MCF 10A (cell line): ENCODE results near the gene NTN1. TPM values are rescaled to one million over a fixed set of nuclear protein-coding genes. Genes with fewer than 3 reads are reported as not detected.

ENCODE experiments used
- BruUV-seq: library from RNA; stranded (reverse); fragments of 400-500 nt; replicated peaks from 2 replicates; lab custom pipeline; 2021; lab: Mats Ljungman, UMichigan
- CTCF ChIA-PET: fragments of 300-600 bp; sonication (Branson Sonifier 250); formaldehyde crosslinking; extraction: SDS; loops from one replicate; lab custom pipeline; 2021; ENCODE audit warnings: antibody characterized with exemption, inconsistent platforms; lab: Yijun Ruan, JAX
- POLR2A ChIA-PET: fragments of 300-600, 350-650 bp; sonication (Branson Sonifier 250); formaldehyde crosslinking; extraction: SDS; loops from one replicate; lab custom pipeline; 2020; ENCODE audit warnings: antibody characterized with exemption, inconsistent platforms; lab: Yijun Ruan, JAX
- DNase-seq: peaks from one replicate; pipeline ENCODE4 v3.0.0-alpha.2; 2018; ENCODE audit not compliant: unreplicated experiment
- H3K27ac Mint-ChIP-seq: one replicate; pipeline ENCODE4 v1.8.0; 2022; ENCODE audit warnings: mild to moderate bottlenecking, low read depth, mixed read lengths; ENCODE audit not compliant: unreplicated experiment
- H3K27me3 Mint-ChIP-seq: one replicate; pipeline ENCODE4 v1.8.0; 2022; ENCODE audit warnings: mixed read lengths; ENCODE audit not compliant: insufficient read depth, unreplicated experiment
- H3K36me3 Mint-ChIP-seq: one replicate; pipeline ENCODE4 v1.8.0; 2022; ENCODE audit warnings: mild to moderate bottlenecking, moderate library complexity, mixed read lengths; ENCODE audit not compliant: insufficient read depth, unreplicated experiment
- H3K4me1 Mint-ChIP-seq: one replicate; pipeline ENCODE4 v1.8.0; 2022; ENCODE audit warnings: mixed read lengths; ENCODE audit not compliant: insufficient read depth, unreplicated experiment
- H3K4me3 Mint-ChIP-seq: one replicate; pipeline ENCODE4 v1.8.0; 2022; ENCODE audit warnings: mild to moderate bottlenecking, moderate library complexity, mixed read lengths; ENCODE audit not compliant: unreplicated experiment
- H3K9me3 Mint-ChIP-seq: one replicate; pipeline ENCODE4 v1.8.0; 2022; ENCODE audit warnings: mixed read lengths; ENCODE audit not compliant: unreplicated experiment
- CTCF ChIP-seq: fragments of 200-600 bp; IDR thresholded peaks from one replicate; pipeline ENCODE4 v1.8.0; 2022; ENCODE audit warnings: antibody characterized with exemption, mild to moderate bottlenecking; ENCODE audit not compliant: unreplicated experiment
- intact Hi-C: fragments of 100-400 bp; cut with micrococcal nuclease; formaldehyde crosslinking; loops from 2 replicates; pipeline ENCODE4 v1.14.1; 2022
- total RNA-seq: library from RNA; stranded (reverse); gene quantifications from 2 replicates; pipeline ENCODE4 v1.2.3, GENCODE V29; 2022

NTN1 gene
- total RNA-seq, 1 experiment from 2014 or later = 0.23 TPM

GRCh38 chr17:9173386-9173983 is 152.2 kb downstream of the NTN1 start:
- Mint-ChIP-seq H3K36me3 (no peaks in the 10 kb centered on the region), H3K4me1 (no peaks in the 10 kb centered on the region), H3K27me3 (no peaks in the 10 kb centered on the region), H3K27ac (no peak overlapping the region), H3K9me3 (peaks cover 15% of the 10 kb centered on the region), H3K4me3 (no peak overlapping the region)
- intact Hi-C loops = no loop called here
- no TSS peak for BruUV-seq
- ChIA-PET CTCF (no interaction called here), POLR2A (interaction anchor here (0.6 kb wide), 1 partner anchor 16 kb away, joined by 3 read pairs; no protein-coding TSS in a partner anchor)
- DNase-seq = no peak
- no peak for TF ChIP-seq CTCF

GRCh38 chr17:9174312-9174711 is 153.0 kb downstream of the NTN1 start:
- ChIA-PET POLR2A (no interaction called here), CTCF (no interaction called here)
- Mint-ChIP-seq H3K27ac (no peak overlapping the region), H3K27me3 (no peaks in the 10 kb centered on the region), H3K36me3 (no peaks in the 10 kb centered on the region), H3K4me1 (no peaks in the 10 kb centered on the region), H3K9me3 (peaks cover 15% of the 10 kb centered on the region), H3K4me3 (no peak overlapping the region)
- no TSS peak for BruUV-seq
- intact Hi-C loops = no loop called here
- DNase-seq = no peak
- no peak for TF ChIP-seq CTCF

GRCh38 chr17:9174779-9175574 is 153.7 kb downstream of the NTN1 start:
- intact Hi-C loops = no loop called here
- H3K9me3 Mint-ChIP-seq = peaks cover 15% of the 10 kb centered on the region
- H3K36me3 Mint-ChIP-seq = no peaks in the 10 kb centered on the region

More at GRCh38 chr17:9174779-9175574, 153.7 kb downstream of the NTN1 start:
- H3K27me3 Mint-ChIP-seq = no peaks in the 10 kb centered on the region
- no peaks in the 10 kb centered on the region for H3K4me1 Mint-ChIP-seq
- CTCF ChIA-PET = no interaction called here
- no peak overlapping the region for H3K4me3 Mint-ChIP-seq
- no peak for TF ChIP-seq CTCF
- BruUV-seq = no TSS peak
- no peak overlapping the region for H3K27ac Mint-ChIP-seq
- no peak for DNase-seq
- POLR2A ChIA-PET = no interaction called here
